Islet precursor cell (in vitro differentiated cells): ENCODE measurements around the gene CDK18.
"Not testable (repeated sequence)": the region's sequence is repeated elsewhere in the genome, so short reads cannot be mapped to it uniquely, and the experiment has no call there.

Experiments used
- DNase-seq: peaks from one replicate; pipeline ENCODE4 v3.0.0-alpha.2; 2018

The CDK18 gene

GRCh38 chr1:205504311-205505075 is at the start of gene CDK18:
TSS of gene CDK18 (plus strand) at chr1:205504669. CDS start at chr1:205523168, 18,499 bp downstream.
- peak; percentile 94 for DNase-seq

GRCh38 chr1:205454903-205455335 is 49.5 kb upstream of the CDK18 start:
- peak; percentile 85 for DNase-seq

GRCh38 chr1:205455581-205456382 is 48.7 kb upstream of the CDK18 start, which contains the start of gene BLACAT1:
TSS of gene BLACAT1 (minus strand) at chr1:205456045.
- DNase-seq: no peak

- DNase-seq: peak; percentile 69
Measured at GRCh38 chr1:205456383-205456867, 48.0 kb upstream of the CDK18 start.

- peak; percentile 84 for DNase-seq
Measured at GRCh38 chr1:205456868-205457745, 47.4 kb upstream of the CDK18 start.

GRCh38 chr1:205458777-205459566 is 45.5 kb upstream of the CDK18 start:
- peak; percentile 90 for DNase-seq

- DNase-seq: no peak
Measured at GRCh38 chr1:205465392-205465791, 39.1 kb upstream of the CDK18 start.

- no peak for DNase-seq
Measured at GRCh38 chr1:205466595-205467220, 37.8 kb upstream of the CDK18 start.

- no peak for DNase-seq
Measured at GRCh38 chr1:205470131-205470530, 34.3 kb upstream of the CDK18 start.

- DNase-seq: no peak
Measured at GRCh38 chr1:205472737-205473441, 31.6 kb upstream of the CDK18 start.

- no peak for DNase-seq
Measured at GRCh38 chr1:205473475-205473874, 31.0 kb upstream of the CDK18 start.

- DNase-seq: no peak
Measured at GRCh38 chr1:205473966-205474365, 30.5 kb upstream of the CDK18 start.

- no peak for DNase-seq
Measured at GRCh38 chr1:205474571-205474970, 29.9 kb upstream of the CDK18 start.

GRCh38 chr1:205475855-205476254 is 28.6 kb upstream of the CDK18 start:
- no peak for DNase-seq

- DNase-seq: no peak
Measured at GRCh38 chr1:205476648-205477047, 27.8 kb upstream of the CDK18 start.

GRCh38 chr1:205477121-205477758 is 27.2 kb upstream of the CDK18 start:
- no peak for DNase-seq

- no peak for DNase-seq
Measured at GRCh38 chr1:205477759-205478247, 26.7 kb upstream of the CDK18 start.

- not testable (repeated sequence) for DNase-seq
Measured at GRCh38 chr1:205478985-205479384, 25.5 kb upstream of the CDK18 start.

GRCh38 chr1:205480349-205480985 is 24.0 kb upstream of the CDK18 start:
- no peak for DNase-seq
